ENCODE data around the gene CCDC179.

- TF ChIP-seq ZNF565 (CRISPR knock-in tag; conservative IDR thresholded peaks at IDR 0.05; ENCODE audit: low read depth) (no peak), CREB5 (CRISPR knock-in tag; IDR thresholded peaks at IDR 0.05; ENCODE audit: low read depth) (no peak), TSHZ2 (CRISPR knock-in tag; IDR thresholded peaks at IDR 0.05) (no peak), ZFP30 (CRISPR knock-in tag; IDR thresholded peaks at IDR 0.05) (no peak), PATZ1 (CRISPR knock-in tag; IDR thresholded peaks at IDR 0.05; ENCODE audit: borderline replicate concordance) (no peak)
Measured at GRCh38 chr11:22903782-22904181, 43.5 kb upstream of the CCDC179 start.

Measured in SK-N-SH treated with all-trans-retinoic acid at 6 μM for 48 hours (cell line).